Stimulated activated naive CD4-positive, alpha-beta T cell treated with Interleukin-2 at 50 U/mL for 16 hours (primary cell): ENCODE data around the gene MAP2K5.

Experiments used
- DNase-seq: peaks from one replicate; lab custom pipeline; 2025; lab: John Stamatoyannopoulos, UW

Gene MAP2K5

GRCh38 chr15:67807141-67807540 lies 264.6 kb downstream of the MAP2K5 start:
- DNase-seq, result no peak

GRCh38 chr15:67807836-67808235 lies 265.3 kb downstream of the MAP2K5 start:
- DNase-seq, result no peak

- DNase-seq, result no peak
These were observed 266.3 kb downstream of the MAP2K5 start for GRCh38 chr15:67808821-67809220.

- no peak for DNase-seq
These were observed 266.9 kb downstream of the MAP2K5 start for GRCh38 chr15:67809441-67809840.

- no peak for DNase-seq
These were observed 267.4 kb downstream of the MAP2K5 start for GRCh38 chr15:67809866-67810265.

GRCh38 chr15:67812241-67812644 lies 269.7 kb downstream of the MAP2K5 start:
- DNase-seq, result no peak

GRCh38 chr15:67813104-67813634 lies 270.7 kb downstream of the MAP2K5 start:
- DNase-seq, result no peak

GRCh38 chr15:67815036-67815592 lies 272.6 kb downstream of the MAP2K5 start:
- no peak for DNase-seq

- no peak for DNase-seq
These were observed 274.2 kb downstream of the MAP2K5 start for GRCh38 chr15:67816668-67817067.

GRCh38 chr15:67818464-67818863 lies 276.0 kb downstream of the MAP2K5 start:
- DNase-seq, result no peak

GRCh38 chr15:67819636-67820035 lies 277.1 kb downstream of the MAP2K5 start:
- DNase-seq, result no peak

- DNase-seq, result no peak
These were observed 277.9 kb downstream of the MAP2K5 start for GRCh38 chr15:67820122-67820991.

- no peak for DNase-seq
These were observed 278.7 kb downstream of the MAP2K5 start for GRCh38 chr15:67820992-67821783.

- no peak for DNase-seq
These were observed 279.4 kb downstream of the MAP2K5 start for GRCh38 chr15:67821784-67822440.

GRCh38 chr15:67822537-67823313 lies 280.2 kb downstream of the MAP2K5 start:
- no peak for DNase-seq

- DNase-seq, result no peak
These were observed 281.1 kb downstream of the MAP2K5 start for GRCh38 chr15:67823314-67824196.

GRCh38 chr15:67824197-67824968 lies 281.9 kb downstream of the MAP2K5 start:
- DNase-seq, result no peak

GRCh38 chr15:67824976-67825880 lies 282.7 kb downstream of the MAP2K5 start, which contains the start of gene SKOR1:
Gene SKOR1, plus strand, starts transcription at chr15:67825509. Its CDS starts 94 bp downstream, at chr15:67825603.
- DNase-seq, result no peak
